ENCODE measurements around the gene APOL3. TPM values are rescaled to one million over a fixed set of nuclear protein-coding genes. Genes with fewer than 3 reads are reported as not detected.
"Not testable (repeated sequence)": the region's sequence is repeated elsewhere in the genome, so short reads cannot be mapped to it uniquely, and the experiment has no call there.

Gene APOL3
- total RNA-seq, 1 experiment from 2014 or later: 3.2 TPM

GRCh38 chr22:36090772-36091171 is 69.8 kb downstream of the APOL3 start:
- CTCF ChIA-PET; POLR2A ChIA-PET; DNase-seq (ENCODE audit: low read depth, low spot score); H3K27me3 ChIP-seq (ENCODE audit: control insufficient read depth, insufficient read depth, low read length); BruUV-seq (replicated peaks); H3K27ac ChIP-seq (ENCODE audit: low read length); ATAC-seq; H3K4me3 ChIP-seq (ENCODE audit: low read depth in 2 of 2, low read length in 2 of 2); intact Hi-C loops (cut with micrococcal nuclease; ENCODE audit: unreplicated experiment); H3K4me1 ChIP-seq (ENCODE audit: control insufficient read depth, insufficient read depth, low read length); H3K36me3 ChIP-seq (ENCODE audit: control insufficient read depth, insufficient read depth, low read length); H3K9me3 ChIP-seq (ENCODE audit: control insufficient read depth, insufficient read depth, low read depth, low read length); in situ Hi-C loops (cut with HindIII; ENCODE audit: low pct_unique_long_range_greater_than_20kb, low sequenced_read_pairs): not testable (repeated sequence)

Other genes starting within 250 kb of the APOL3 start
- 81.1 TPM for gene RBFOX2, start 131.9 kb downstream of the APOL3 start, total RNA-seq (2021; ENCODE audit: unreplicated experiment)
- gene APOL4, start 41.1 kb upstream of the APOL3 start, total RNA-seq (2021; ENCODE audit: unreplicated experiment): not detected
- 34.4 TPM for gene APOL2, start 78.8 kb upstream of the APOL3 start, total RNA-seq (2021; ENCODE audit: unreplicated experiment)
- gene APOL1, start 92.4 kb upstream of the APOL3 start, total RNA-seq (2021; ENCODE audit: unreplicated experiment): 16.0 TPM
- gene MYH9, start 227.2 kb upstream of the APOL3 start, total RNA-seq (2021; ENCODE audit: unreplicated experiment): 788 TPM